ENCODE data around the gene MAD1L1.

Gene MAD1L1

GRCh38 chr7:2005786-2006185, 227.0 kb downstream of the MAD1L1 start:
- no peaks in the 10 kb centered on the region for H3K4me1 ChIP-seq (ENCODE audit: control insufficient read depth, insufficient read depth, low read length)
- H3K36me3 ChIP-seq (ENCODE audit: control insufficient read depth in 2 of 2, insufficient read depth in 1 of 2, low read length in 2 of 2), result peaks cover 0 to 4% of the 10 kb centered on the region in 2 experiments; a peak in 1 of 3 replicates
- CTCF ChIA-PET, result no interaction called here
- TF ChIP-seq REST (tag by site-specific recombination; IDR thresholded peaks at IDR 0.05), result no peak
- no peak for TF ChIP-seq ZBTB1 (tag by site-specific recombination; IDR thresholded peaks at IDR 0.05)
- no peak for TF ChIP-seq ZNF776 (tag by site-specific recombination; IDR thresholded peaks at IDR 0.05; ENCODE audit: borderline replicate concordance)
- TF ChIP-seq ZNF174 (tag by site-specific recombination; IDR thresholded peaks at IDR 0.05), result no peak
- TF ChIP-seq, protein P1, sequence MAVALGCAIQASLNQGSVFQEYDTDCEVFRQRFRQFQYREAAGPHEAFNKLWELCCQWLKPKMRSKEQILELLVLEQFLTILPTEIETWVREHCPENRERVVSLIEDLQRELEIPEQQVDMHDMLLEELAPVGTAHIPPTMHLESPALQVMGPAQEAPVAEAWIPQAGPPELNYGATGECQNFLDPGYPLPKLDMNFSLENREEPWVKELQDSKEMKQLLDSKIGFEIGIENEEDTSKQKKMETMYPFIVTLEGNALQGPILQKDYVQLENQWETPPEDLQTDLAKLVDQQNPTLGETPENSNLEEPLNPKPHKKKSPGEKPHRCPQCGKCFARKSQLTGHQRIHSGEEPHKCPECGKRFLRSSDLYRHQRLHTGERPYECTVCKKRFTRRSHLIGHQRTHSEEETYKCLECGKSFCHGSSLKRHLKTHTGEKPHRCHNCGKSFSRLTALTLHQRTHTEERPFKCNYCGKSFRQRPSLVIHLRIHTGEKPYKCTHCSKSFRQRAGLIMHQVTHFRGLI (tag by site-specific recombination; IDR thresholded peaks at IDR 0.05), result no peak
- TF ChIP-seq ZNF433 (tag by site-specific recombination; IDR thresholded peaks at IDR 0.05; ENCODE audit: low read depth), result no peak
- TF ChIP-seq ZNF24 (tag by site-specific recombination; IDR thresholded peaks at IDR 0.05), result no peak
- no peak for TF ChIP-seq ZBTB21 (tag by site-specific recombination; IDR thresholded peaks at IDR 0.05)
- TF ChIP-seq ZNF785 (tag by site-specific recombination; IDR thresholded peaks at IDR 0.05), result no peak
- TF ChIP-seq ZNF610 (tag by site-specific recombination; IDR thresholded peaks at IDR 0.05; ENCODE audit: borderline replicate concordance), result no peak
- no peak for TF ChIP-seq ZNF660 (tag by site-specific recombination; IDR thresholded peaks at IDR 0.05)
- TF ChIP-seq SP3 (tag by site-specific recombination; IDR thresholded peaks at IDR 0.05), result no peak
- TF ChIP-seq REPIN1 (tag by site-specific recombination; IDR thresholded peaks at IDR 0.05; ENCODE audit: low read depth), result no peak
- TF ChIP-seq, protein P2, sequence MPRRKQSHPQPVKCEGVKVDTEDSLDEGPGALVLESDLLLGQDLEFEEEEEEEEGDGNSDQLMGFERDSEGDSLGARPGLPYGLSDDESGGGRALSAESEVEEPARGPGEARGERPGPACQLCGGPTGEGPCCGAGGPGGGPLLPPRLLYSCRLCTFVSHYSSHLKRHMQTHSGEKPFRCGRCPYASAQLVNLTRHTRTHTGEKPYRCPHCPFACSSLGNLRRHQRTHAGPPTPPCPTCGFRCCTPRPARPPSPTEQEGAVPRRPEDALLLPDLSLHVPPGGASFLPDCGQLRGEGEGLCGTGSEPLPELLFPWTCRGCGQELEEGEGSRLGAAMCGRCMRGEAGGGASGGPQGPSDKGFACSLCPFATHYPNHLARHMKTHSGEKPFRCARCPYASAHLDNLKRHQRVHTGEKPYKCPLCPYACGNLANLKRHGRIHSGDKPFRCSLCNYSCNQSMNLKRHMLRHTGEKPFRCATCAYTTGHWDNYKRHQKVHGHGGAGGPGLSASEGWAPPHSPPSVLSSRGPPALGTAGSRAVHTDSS (tag by site-specific recombination; IDR thresholded peaks at IDR 0.05), result no peak
- no peak for TF ChIP-seq ZNF621 (tag by site-specific recombination; IDR thresholded peaks at IDR 0.05)
- POLR2A ChIA-PET, result no interaction called here
- no peak overlapping the region for H3K27ac ChIP-seq (ENCODE audit: extremely low read depth, low read depth, low read length)
- no peak overlapping the region for H3K4me3 ChIP-seq (ENCODE audit: low read depth, low read length)
- no peaks in the 10 kb centered on the region for H3K9me3 ChIP-seq (ENCODE audit: control insufficient read depth, insufficient read depth, low read depth, low read length)

GRCh38 chr7:2004841-2005725, 227.7 kb downstream of the MAD1L1 start:
- CTCF ChIA-PET, result no interaction called here
- Histone ChIP-seq H3K36me3 (ENCODE audit: control insufficient read depth in 2 of 2, insufficient read depth in 1 of 2, low read length in 2 of 2) (peaks cover 0 to 4% of the 10 kb centered on the region in 2 experiments; a peak in 1 of 3 replicates), H3K9me3 (ENCODE audit: control insufficient read depth, insufficient read depth, low read depth, low read length) (no peaks in the 10 kb centered on the region), H3K4me1 (ENCODE audit: control insufficient read depth, insufficient read depth, low read length) (no peaks in the 10 kb centered on the region), H3K27ac (ENCODE audit: extremely low read depth, low read depth, low read length) (no peak overlapping the region), H3K4me3 (ENCODE audit: low read depth, low read length) (no peak overlapping the region)
- POLR2A ChIA-PET, result no interaction called here
- TF ChIP-seq ZNF585B (tag by site-specific recombination; IDR thresholded peaks at IDR 0.05) (no peak), ZIC2 (tag by site-specific recombination; IDR thresholded peaks at IDR 0.05) (no peak)
- TF ChIP-seq, protein P3, sequence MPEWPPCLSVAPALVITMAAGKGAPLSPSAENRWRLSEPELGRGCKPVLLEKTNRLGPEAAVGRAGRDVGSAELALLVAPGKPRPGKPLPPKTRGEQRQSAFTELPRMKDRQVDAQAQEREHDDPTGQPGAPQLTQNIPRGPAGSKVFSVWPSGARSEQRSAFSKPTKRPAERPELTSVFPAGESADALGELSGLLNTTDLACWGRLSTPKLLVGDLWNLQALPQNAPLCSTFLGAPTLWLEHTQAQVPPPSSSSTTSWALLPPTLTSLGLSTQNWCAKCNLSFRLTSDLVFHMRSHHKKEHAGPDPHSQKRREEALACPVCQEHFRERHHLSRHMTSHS (tag by site-specific recombination; IDR thresholded peaks at IDR 0.05), result no peak

Measured in HEK293 (cell line).